B cell (primary cell): ENCODE data around the gene CPLX1. TPM values are rescaled to one million over a fixed set of nuclear protein-coding genes. Genes with fewer than 3 reads are reported as not detected.

Experiments used
- ATAC-seq: fragments of 200-7000 bp; cut with Tn5 transposase; one replicate; pipeline ENCODE4 v1.10.0; 2021; ENCODE audit warnings: low read depth, mild to moderate bottlenecking, moderate number of reproducible peaks, moderate library complexity
- CTCF ChIA-PET: fragments of 350-600 bp; sonication (Branson Sonifier 250); formaldehyde crosslinking; loops from one replicate; lab custom pipeline; 2021; ENCODE audit warnings: antibody characterized with exemption, inconsistent platforms; lab: Charles Lee
- POLR2A ChIA-PET: fragments of 350-600 bp; sonication (Branson Sonifier 250); formaldehyde crosslinking; loops from one replicate; lab custom pipeline; 2021; ENCODE audit warnings: antibody characterized with exemption; lab: Charles Lee
- DNase-seq: peaks from one replicate; pipeline ENCODE4 v3.0.0; 2013
- H2AFZ ChIP-seq: 2 replicates; pipeline ENCODE4 v1.6.1; 2012; ENCODE audit warnings: mild to moderate bottlenecking, low read depth, low read length; ENCODE audit not compliant: insufficient read depth, poor library complexity, severe bottlenecking
- H3K27ac ChIP-seq, 2 donors: 1 replicate in 1 of 2; 2 replicates in 1 of 2; pipeline ENCODE4 v1.5.1; 2012 to 2013; ENCODE audit warnings: low read length in 2 of 2, mild to moderate bottlenecking in 2 of 2, moderate library complexity in 1 of 2
- H3K27me3 ChIP-seq, 4 experiments: fragments of 200-600 bp in 1 of 4; sonication (generic) in 1 of 4; replicated peaks in 1 of 4; 1 replicate in 2 of 4; 2 replicates in 2 of 4; pipeline versions ENCODE4 v1.6.1 to v1.7.0; 2013 to 2016; ENCODE audit warnings: low read length in 3 of 4, mild to moderate bottlenecking in 2 of 4, mixed read lengths in 1 of 4, moderate library complexity in 1 of 4; ENCODE audit not compliant: insufficient read depth in 4 of 4, control insufficient read depth in 3 of 4; ENCODE audit errors: control extremely low read depth in 1 of 4
- H3K36me3 ChIP-seq, 2 experiments: replicated peaks in 1 of 2; 1 replicate in 1 of 2; 2 replicates in 1 of 2; pipeline versions ENCODE4 v1.6.1 to v1.7.1; 2013; ENCODE audit warnings: low read length in 1 of 2; ENCODE audit not compliant: insufficient read depth in 2 of 2, control insufficient read depth in 1 of 2; ENCODE audit errors: control extremely low read depth in 1 of 2, extremely low read depth in 1 of 2
- H3K4me1 ChIP-seq, 2 donors: fragments of 200-600 bp in 1 of 2; sonication (generic) in 1 of 2; 1 replicate in 1 of 2; 2 replicates in 1 of 2; pipeline versions ENCODE4 v1.5.1 to v1.6.1; 2013 to 2017; ENCODE audit warnings: low read length in 2 of 2; ENCODE audit not compliant: control insufficient read depth in 2 of 2, insufficient read depth in 2 of 2
- H3K4me2 ChIP-seq: replicated peaks from 2 replicates; pipeline ENCODE3; 2012; ENCODE audit warnings: mild to moderate bottlenecking, low read depth, low read length; ENCODE audit not compliant: poor library complexity, severe bottlenecking
- H3K4me3 ChIP-seq, 5 experiments: fragments of 200-600 bp in 1 of 5; sonication (generic) in 1 of 5; 1 replicate in 3 of 5; 2 replicates in 2 of 5; pipeline versions ENCODE4 v1.5.1 to v1.7.0; 2011 to 2016; ENCODE audit warnings: low read length in 4 of 5, mild to moderate bottlenecking in 4 of 5, low read depth in 2 of 5, control low read depth in 1 of 5, moderate library complexity in 1 of 5; ENCODE audit not compliant: insufficient read depth in 1 of 5; ENCODE audit errors: control extremely low read depth in 1 of 5, extremely low read depth in 1 of 5
- H3K79me2 ChIP-seq: fragments of 200-600 bp; sonication (generic); one replicate; pipeline ENCODE4 v1.6.0; 2016; ENCODE audit warnings: low read length; ENCODE audit not compliant: control insufficient read depth, insufficient read depth
- H3K9ac ChIP-seq: fragments of 200-600 bp; sonication (generic); 2 replicates; pipeline ENCODE4 v1.6.1; 2017; ENCODE audit warnings: mild to moderate bottlenecking, low read length, moderate library complexity
- H3K9me3 ChIP-seq, 3 donors: one replicate each; pipeline versions ENCODE4 v1.6.1 to v1.7.1; 2013; ENCODE audit warnings: low read length in 2 of 3; ENCODE audit not compliant: control insufficient read depth in 2 of 3, insufficient read depth in 1 of 3; ENCODE audit errors: control extremely low read depth in 1 of 3
- H4K20me1 ChIP-seq: 2 replicates; pipeline ENCODE4 v1.6.0; 2012; ENCODE audit warnings: mild to moderate bottlenecking, low read length; ENCODE audit not compliant: insufficient read depth, control insufficient read depth, poor library complexity, severe bottlenecking
- H3K27ac Mint-ChIP-seq: one replicate; pipeline ENCODE4 v1.8.0; 2021; ENCODE audit warnings: mixed read lengths
- H3K27me3 Mint-ChIP-seq: one replicate; pipeline ENCODE4 v1.8.0; 2021; ENCODE audit warnings: mixed read lengths
- H3K4me1 Mint-ChIP-seq: one replicate; pipeline ENCODE4 v1.8.0; 2021; ENCODE audit warnings: mixed read lengths
- H3K4me3 Mint-ChIP-seq: one replicate; pipeline ENCODE4 v1.8.0; 2021; ENCODE audit warnings: mixed read lengths
- H3K9me3 Mint-ChIP-seq: one replicate; pipeline ENCODE4 v1.8.0; 2022; ENCODE audit warnings: mixed read lengths; ENCODE audit not compliant: insufficient read depth
- CTCF ChIP-seq: fragments of 200-600 bp; IDR thresholded peaks from one replicate; pipeline ENCODE4 v1.8.0; 2022; ENCODE audit warnings: antibody characterized with exemption, mild to moderate bottlenecking
- EZH2 ChIP-seq: IDR thresholded peaks from 2 replicates; pipeline ENCODE4 v1.6.1; 2012; ENCODE audit warnings: borderline replicate concordance, low read depth, mild to moderate bottlenecking, moderate library complexity, low read length; ENCODE audit not compliant: insufficient read depth, poor library complexity, severe bottlenecking
- WGBS: methylation state at CpG from one replicate; pipeline ENCODE4 v1.1.5; 2013; ENCODE audit warnings: missing lambda C conversion rate; ENCODE audit not compliant: insufficient coverage; 5-methylcytosine and 5-hydroxymethylcytosine counted together
- intact Hi-C: fragments of 100-400 bp; cut with micrococcal nuclease; formaldehyde crosslinking; loops from one replicate; pipeline ENCODE4 v1.10.0; 2022
- polyA plus RNA-seq: library from polyadenylated mRNA; depleted of rRNA; stranded (reverse); fragments of >200 nt; gene quantifications from 2 replicates; pipeline ENCODE4 v1.2.3, GENCODE V29; 2012
- total RNA-seq, 2 donors: library from RNA; stranded (reverse); fragments of 120-200 nt in 1 of 2; gene quantifications; 1 replicate in 1 of 2; 2 replicates in 1 of 2; pipeline versions ENCODE4 v1.2.3 to v1.2.4, GENCODE V29; 2013 to 2022

The CPLX1 gene
- total and polyA plus RNA-seq, 2 donors (not counting 1 experiment from before 2014, with no cell fraction given): not detected

GRCh38 chr4:860561-860960 lies 34.6 kb upstream of the CPLX1 start:
- Mint-ChIP-seq H3K4me3 (no peak overlapping the region), H3K27me3 (no peaks in the 10 kb centered on the region), H3K9me3 (no peaks in the 10 kb centered on the region), H3K27ac (no peak overlapping the region), H3K4me1 (no peaks in the 10 kb centered on the region)
- ChIA-PET POLR2A (no interaction called here), CTCF (no interaction called here)
- intact Hi-C loops: no loop called here
- Histone ChIP-seq H3K4me3 (no peak overlapping the region), H3K9ac (no peak overlapping the region), H3K79me2 (peaks cover 11% of the 10 kb centered on the region), H3K4me1 (no peaks in the 10 kb centered on the region), H3K27me3 (no peaks in the 10 kb centered on the region), H3K36me3 (peaks cover 6 to 69% of the 10 kb centered on the region in 2 experiments), H3K27ac (no peak overlapping the region), H3K4me2 (no peak overlapping the region), H4K20me1 (peaks cover 33% of the 10 kb centered on the region), H3K9me3 (peaks cover 0 to 12% (median 0%) of the 10 kb centered on the region in 3 donors), H2AFZ (no peak overlapping the region)
- DNase-seq: no peak
- no peak for ATAC-seq
- TF ChIP-seq EZH2: no peak
- no peak for TF ChIP-seq CTCF
- WGBS: 98% methylated on average over 21 of the region's 21 CpGs

- Mint-ChIP-seq H3K27ac (no peak overlapping the region), H3K4me1 (no peaks in the 10 kb centered on the region), H3K27me3 (no peaks in the 10 kb centered on the region), H3K4me3 (no peak overlapping the region), H3K9me3 (no peaks in the 10 kb centered on the region)
- H3K27ac ChIP-seq: no peak overlapping the region
- no peak overlapping the region for H3K9ac ChIP-seq
- H4K20me1 ChIP-seq: peaks cover 33% of the 10 kb centered on the region
- H3K4me1 ChIP-seq: no peaks in the 10 kb centered on the region
- 98% methylated on average over 11 of the region's 13 CpGs for WGBS
- H3K27me3 ChIP-seq: no peaks in the 10 kb centered on the region
- ChIA-PET CTCF (interaction anchor here (0.7 kb wide), 1 partner anchor 128 kb away, joined by 3 read pairs; the partner anchor contains the start of gene IDUA), POLR2A (interaction anchor here (0.5 to 1.0 kb wide), 2 partner anchors 26 to 65 kb away, joined by 5 to 10 read pairs; no protein-coding TSS in a partner anchor)
- no peak overlapping the region for H3K4me2 ChIP-seq
- DNase-seq: no peak
- intact Hi-C loops: no loop called here
- H3K9me3 ChIP-seq: peaks cover 0 to 12% (median 0%) of the 10 kb centered on the region in 3 donors
- peaks cover 11% of the 10 kb centered on the region for H3K79me2 ChIP-seq
- ATAC-seq: no peak
- peaks cover 6 to 63% of the 10 kb centered on the region in 2 experiments for H3K36me3 ChIP-seq
- H3K4me3 ChIP-seq: no peak overlapping the region
- TF ChIP-seq CTCF (no peak), EZH2 (no peak)
- no peak overlapping the region for H2AFZ ChIP-seq
Measured at GRCh38 chr4:859496-859895, 33.6 kb upstream of the CPLX1 start.
